Gastrocnemius medialis (tissue), 4 donors: Measurements from ENCODE around the gene C11orf71. TPM values are rescaled to one million over a fixed set of nuclear protein-coding genes. Genes with fewer than 3 reads are reported as not detected.

Experiments used
- ATAC-seq, 2 donors: fragments of 150-250 bp; one replicate each; pipeline ENCODE4 v1.9.1; 2016
- DNase-seq, 2 donors: peaks; one replicate each; pipeline ENCODE4 v3.0.0-alpha.2; 2019
- H3K27ac ChIP-seq, 4 donors: fragments of 200-600 bp; sonication (generic); 1 replicate in 1 of 4; 2 replicates in 3 of 4; pipeline ENCODE4 v1.5.1; 2016 to 2018; ENCODE audit warnings: mild to moderate bottlenecking in 2 of 4, moderate library complexity in 1 of 4
- H3K27me3 ChIP-seq, 3 donors: fragments of 200-600 bp; sonication (generic) in 2 of 3; 1 replicate in 1 of 3; 2 replicates in 2 of 3; pipeline versions ENCODE4 v1.5.1 to v1.6.0; 2016 to 2019; ENCODE audit warnings: mild to moderate bottlenecking in 1 of 3, moderate library complexity in 1 of 3
- H3K36me3 ChIP-seq, 2 donors: fragments of 200-600 bp; sonication (generic) in 1 of 2; one replicate each; pipeline ENCODE4 v1.5.1; 2017 to 2018
- H3K4me1 ChIP-seq, 2 donors: fragments of 200-600 bp; sonication (generic) in 1 of 2; one replicate each; pipeline ENCODE4 v1.5.1; 2016 to 2017; ENCODE audit warnings: mild to moderate bottlenecking in 2 of 2
- H3K4me3 ChIP-seq, 4 donors: fragments of 200-600 bp; sonication (generic) in 3 of 4; 1 replicate in 1 of 4; 2 replicates in 3 of 4; pipeline ENCODE4 v1.5.1; 2016 to 2019; ENCODE audit warnings: mild to moderate bottlenecking in 2 of 4
- H3K9me3 ChIP-seq, 3 donors: fragments of 200-600 bp; sonication (generic) in 2 of 3; 1 replicate in 1 of 3; 2 replicates in 2 of 3; pipeline ENCODE4 v1.5.1; 2016 to 2019
- POLR2A ChIP-seq, 2 donors: fragments of 450-650 bp; IDR thresholded peaks; one replicate each; pipeline ENCODE4 v1.6.1; 2017; ENCODE audit warnings: antibody characterized with exemption in 2 of 2, mild to moderate bottlenecking in 2 of 2, moderate library complexity in 2 of 2
- in situ Hi-C, 4 donors: fragments of 200-750 bp; cut with MboI; loops; one replicate each; pipeline versions ENCODE4 v1.15.0 to v1.8.0; 2017; ENCODE audit warnings: low sequenced_read_pairs in 4 of 4
- intact Hi-C: fragments of 100-400 bp; cut with DNase I; formaldehyde crosslinking; loops from one replicate; pipeline ENCODE4 v1.15.1; 2023; ENCODE audit warnings: low total_unique reads
- total RNA-seq, 4 donors: library from RNA; depleted of rRNA; stranded (reverse); fragments of >200 nt; gene quantifications; one replicate each; pipeline versions ENCODE4 v1.1.0 to v1.2.3, GENCODE V29; 2016
- TF ChIP-seq, protein P1 (sequence below), 5 experiments: fragments of 450-650 bp in 3 of 5; fragments of 200-600 bp in 2 of 5; sonication (generic) in 2 of 5; IDR thresholded peaks in 4 of 5; conservative IDR thresholded peaks in 1 of 5; 1 replicate in 4 of 5; 2 replicates in 1 of 5; pipeline ENCODE4 v1.5.1; 2016 to 2019; ENCODE audit warnings: antibody characterized with exemption in 5 of 5, mild to moderate bottlenecking in 3 of 5, moderate library complexity in 3 of 5

The C11orf71 gene
- total RNA-seq, 4 donors from 2014 or later, result 3.4 to 18.0 (median 8.7) TPM

DNA sequence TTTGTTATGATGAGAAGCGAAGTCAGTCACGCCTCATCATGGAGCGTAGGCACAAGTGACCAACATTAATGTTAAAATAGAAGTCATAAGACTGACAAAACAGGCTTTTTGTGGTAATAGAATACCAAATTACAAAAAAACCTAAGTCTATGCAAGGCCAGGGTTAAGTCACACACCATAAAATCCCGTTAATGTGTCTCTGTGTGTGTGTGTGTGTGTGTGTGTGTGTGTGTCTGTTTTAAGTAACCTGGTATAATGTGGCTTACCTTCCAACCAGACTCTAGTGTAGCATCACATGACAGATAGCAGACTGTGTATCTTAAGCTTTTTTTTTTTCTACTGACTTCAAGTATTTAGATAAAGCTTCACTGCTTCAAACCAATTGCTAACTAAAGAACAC is 38.0 kb downstream of the C11orf71 start:
- in situ Hi-C loops, result no loop called here
- H3K9me3 ChIP-seq, result no peaks in the 10 kb centered on the region
- ATAC-seq (no peak), DNase-seq (no peak)
- no peak for TF ChIP-seq POLR2A (IDR thresholded peaks at IDR 0.05)
- TF ChIP-seq, protein P1, sequence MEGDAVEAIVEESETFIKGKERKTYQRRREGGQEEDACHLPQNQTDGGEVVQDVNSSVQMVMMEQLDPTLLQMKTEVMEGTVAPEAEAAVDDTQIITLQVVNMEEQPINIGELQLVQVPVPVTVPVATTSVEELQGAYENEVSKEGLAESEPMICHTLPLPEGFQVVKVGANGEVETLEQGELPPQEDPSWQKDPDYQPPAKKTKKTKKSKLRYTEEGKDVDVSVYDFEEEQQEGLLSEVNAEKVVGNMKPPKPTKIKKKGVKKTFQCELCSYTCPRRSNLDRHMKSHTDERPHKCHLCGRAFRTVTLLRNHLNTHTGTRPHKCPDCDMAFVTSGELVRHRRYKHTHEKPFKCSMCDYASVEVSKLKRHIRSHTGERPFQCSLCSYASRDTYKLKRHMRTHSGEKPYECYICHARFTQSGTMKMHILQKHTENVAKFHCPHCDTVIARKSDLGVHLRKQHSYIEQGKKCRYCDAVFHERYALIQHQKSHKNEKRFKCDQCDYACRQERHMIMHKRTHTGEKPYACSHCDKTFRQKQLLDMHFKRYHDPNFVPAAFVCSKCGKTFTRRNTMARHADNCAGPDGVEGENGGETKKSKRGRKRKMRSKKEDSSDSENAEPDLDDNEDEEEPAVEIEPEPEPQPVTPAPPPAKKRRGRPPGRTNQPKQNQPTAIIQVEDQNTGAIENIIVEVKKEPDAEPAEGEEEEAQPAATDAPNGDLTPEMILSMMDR (IDR thresholded peaks at IDR 0.05 in 4 of 5, conservative IDR thresholded peaks at IDR 0.05 in 1 of 5), result no peak
- no peaks in the 10 kb centered on the region for H3K36me3 ChIP-seq
- no peak overlapping the region for H3K4me3 ChIP-seq
- peaks cover 0 to 6% (median 0%) of the 10 kb centered on the region in 3 donors for H3K27me3 ChIP-seq
- no peak overlapping the region for H3K27ac ChIP-seq
- no peaks in the 10 kb centered on the region for H3K4me1 ChIP-seq
- intact Hi-C loops, result no loop called here

DNA sequence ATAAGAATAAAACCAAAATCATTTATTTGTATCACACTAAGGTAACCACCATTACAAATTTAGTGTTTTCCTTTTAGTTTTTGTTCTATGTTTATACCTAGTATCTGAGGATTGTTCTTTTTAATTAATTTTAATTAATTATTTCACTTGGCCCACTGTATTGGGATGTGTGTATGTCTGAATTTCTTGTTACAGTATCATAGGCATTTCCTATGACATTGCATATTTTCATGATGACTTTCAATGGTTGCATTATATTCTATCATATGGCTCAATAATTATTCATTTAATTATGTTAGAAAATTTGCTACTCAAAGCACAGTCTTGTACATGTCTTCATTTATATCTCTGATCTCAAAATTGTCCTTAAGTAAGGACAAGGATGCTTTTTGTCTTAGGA is 41.0 kb downstream of the C11orf71 start:
- no peaks in the 10 kb centered on the region for H3K27me3 ChIP-seq
- ATAC-seq (no peak), DNase-seq (no peak)
- H3K4me1 ChIP-seq, result no peaks in the 10 kb centered on the region
- no peaks in the 10 kb centered on the region for H3K9me3 ChIP-seq
- intact Hi-C loops, result no loop called here
- no peak for TF ChIP-seq POLR2A (IDR thresholded peaks at IDR 0.05)
- TF ChIP-seq, protein P1 (IDR thresholded peaks at IDR 0.05 in 4 of 5, conservative IDR thresholded peaks at IDR 0.05 in 1 of 5), result no peak
- no peak overlapping the region for H3K4me3 ChIP-seq
- no peak overlapping the region for H3K27ac ChIP-seq
- H3K36me3 ChIP-seq, result no peaks in the 10 kb centered on the region
- in situ Hi-C loops, result no loop called here

DNA sequence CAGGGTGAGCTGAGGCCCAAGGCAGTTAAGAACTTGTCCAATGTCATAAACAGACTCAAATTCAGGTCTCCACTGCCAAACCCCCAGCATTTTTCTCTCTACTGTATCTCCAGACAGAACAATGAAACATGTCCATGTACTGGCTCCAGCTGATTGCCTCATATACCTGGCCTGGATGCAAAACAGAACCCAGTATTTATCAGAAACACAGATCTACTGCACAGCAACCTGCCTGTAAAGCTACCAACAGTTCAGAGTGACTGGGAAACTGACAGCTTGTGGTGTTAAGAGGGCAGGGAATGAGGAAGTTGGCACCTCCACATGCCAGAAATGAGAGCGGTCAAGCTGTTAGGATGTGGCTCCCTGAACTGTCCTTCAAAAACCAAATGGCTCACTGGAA is 41.6 kb downstream of the C11orf71 start:
- Histone ChIP-seq H3K4me3 (no peak overlapping the region), H3K27ac (no peak overlapping the region), H3K27me3 (no peaks in the 10 kb centered on the region), H3K36me3 (no peaks in the 10 kb centered on the region), H3K4me1 (no peaks in the 10 kb centered on the region), H3K9me3 (no peaks in the 10 kb centered on the region)
- intact Hi-C loops, result no loop called here
- no peak for TF ChIP-seq POLR2A (IDR thresholded peaks at IDR 0.05)
- TF ChIP-seq, protein P1 (IDR thresholded peaks at IDR 0.05 in 4 of 5, conservative IDR thresholded peaks at IDR 0.05 in 1 of 5), result no peak
- ATAC-seq (no peak), DNase-seq (no peak)
- in situ Hi-C loops, result no loop called here

DNA sequence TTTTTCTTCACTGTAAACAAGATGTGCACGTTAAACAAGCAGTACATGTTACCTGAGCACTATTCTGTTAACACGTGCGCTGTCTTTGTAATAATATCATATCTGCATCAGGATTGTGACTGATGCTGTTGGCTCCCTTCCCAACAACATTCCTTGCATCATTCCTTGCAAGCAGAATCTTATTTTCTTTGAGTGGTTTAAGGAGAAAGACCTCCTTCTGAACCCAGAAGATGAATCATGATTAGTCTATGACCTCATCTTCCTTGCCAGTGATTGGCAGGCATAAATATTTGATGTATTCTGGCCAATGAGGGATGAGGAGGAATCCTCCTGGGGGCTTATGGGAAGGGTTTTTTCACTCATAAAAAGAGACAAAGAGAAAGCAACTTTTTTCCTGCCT is 46.2 kb downstream of the C11orf71 start:
- DNase-seq (no peak), ATAC-seq (no peak)
- Histone ChIP-seq H3K4me1 (no peaks in the 10 kb centered on the region), H3K27me3 (no peaks in the 10 kb centered on the region), H3K27ac (no peak overlapping the region), H3K36me3 (no peaks in the 10 kb centered on the region), H3K4me3 (no peak overlapping the region), H3K9me3 (no peaks in the 10 kb centered on the region)
- in situ Hi-C loops (no loop called here), intact Hi-C loops (no loop called here)
- TF ChIP-seq, protein P1 (IDR thresholded peaks at IDR 0.05 in 4 of 5, conservative IDR thresholded peaks at IDR 0.05 in 1 of 5), result no peak
- TF ChIP-seq POLR2A (IDR thresholded peaks at IDR 0.05), result no peak

DNA sequence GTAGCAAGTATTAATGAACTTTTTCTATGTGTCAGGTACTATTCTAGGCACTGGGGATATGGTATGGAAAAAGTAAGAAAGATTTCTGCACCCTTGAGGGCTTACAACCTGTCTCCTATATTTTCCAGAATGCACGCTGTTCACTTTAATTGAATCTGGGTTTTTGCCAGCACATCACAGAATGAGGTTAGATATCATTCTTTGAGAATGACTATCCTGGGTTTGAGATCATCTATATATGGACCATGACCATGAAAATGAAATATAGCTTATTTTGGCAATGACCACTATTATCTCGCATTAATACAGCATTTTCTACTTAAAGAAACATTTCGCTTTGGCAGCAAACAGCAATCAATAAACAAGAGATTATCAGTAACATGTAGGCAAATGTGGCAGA is 46.9 kb downstream of the C11orf71 start:
- no peak overlapping the region for H3K27ac ChIP-seq
- DNase-seq (no peak), ATAC-seq (no peak)
- intact Hi-C loops, result no loop called here
- no peak overlapping the region for H3K4me3 ChIP-seq
- no peaks in the 10 kb centered on the region for H3K4me1 ChIP-seq
- no peak for TF ChIP-seq POLR2A (IDR thresholded peaks at IDR 0.05)
- TF ChIP-seq, protein P1 (IDR thresholded peaks at IDR 0.05 in 4 of 5, conservative IDR thresholded peaks at IDR 0.05 in 1 of 5), result no peak
- no peaks in the 10 kb centered on the region for H3K27me3 ChIP-seq
- H3K9me3 ChIP-seq, result no peaks in the 10 kb centered on the region
- H3K36me3 ChIP-seq, result no peaks in the 10 kb centered on the region
- in situ Hi-C loops, result no loop called here
